Calu3 (cell line): ENCODE measurements around the gene ANKRD16. TPM values are rescaled to one million over a fixed set of nuclear protein-coding genes. Genes with fewer than 3 reads are reported as not detected.

Source experiments
- BruUV-seq: library from RNA; stranded (reverse); fragments of 400-500 nt; replicated peaks from 2 replicates; lab custom pipeline; 2021; lab: Mats Ljungman, UMichigan
- CTCF ChIA-PET: fragments of 300-600 bp; sonication (Branson Sonifier 250); formaldehyde crosslinking; loops from one replicate; lab custom pipeline; 2022; ENCODE audit warnings: antibody characterized with exemption; lab: Charles Lee
- DNase-seq: peaks from one replicate; pipeline ENCODE4 v3.0.0; 2022
- H3K27ac Mint-ChIP-seq: one replicate; pipeline ENCODE4 v1.8.0; 2022; ENCODE audit warnings: mixed read lengths; ENCODE audit not compliant: unreplicated experiment
- H3K27me3 Mint-ChIP-seq: one replicate; pipeline ENCODE4 v1.8.0; 2022; ENCODE audit warnings: mixed read lengths; ENCODE audit not compliant: unreplicated experiment
- H3K36me3 Mint-ChIP-seq: one replicate; pipeline ENCODE4 v1.8.0; 2022; ENCODE audit warnings: mild to moderate bottlenecking, moderate library complexity, mixed read lengths; ENCODE audit not compliant: insufficient read depth, unreplicated experiment
- H3K4me1 Mint-ChIP-seq: one replicate; pipeline ENCODE4 v1.8.0; 2022; ENCODE audit warnings: mild to moderate bottlenecking, low read depth, mixed read lengths; ENCODE audit not compliant: unreplicated experiment
- H3K4me3 Mint-ChIP-seq: one replicate; pipeline ENCODE4 v1.8.0; 2022; ENCODE audit warnings: mild to moderate bottlenecking, low read depth, moderate library complexity, mixed read lengths; ENCODE audit not compliant: unreplicated experiment
- H3K9me3 Mint-ChIP-seq: one replicate; pipeline ENCODE4 v1.8.0; 2022; ENCODE audit warnings: low read depth, mixed read lengths; ENCODE audit not compliant: unreplicated experiment
- intact Hi-C: fragments of 100-400 bp; cut with micrococcal nuclease; formaldehyde crosslinking; loops from one replicate; pipeline ENCODE4 v1.10.0; 2022; ENCODE audit not compliant: unreplicated experiment
- total RNA-seq: library from RNA; stranded (reverse); gene quantifications from 2 replicates; pipeline ENCODE4 v1.2.3, GENCODE V29; 2022
- TF ChIP-seq, protein P1 (sequence below): fragments of 200-600 bp; IDR thresholded peaks from one replicate; pipeline ENCODE4 v1.8.0; 2022; ENCODE audit warnings: antibody characterized with exemption; ENCODE audit not compliant: unreplicated experiment

Gene ANKRD16
- total RNA-seq, 1 experiment from 2014 or later: 8.7 TPM

GRCh38 chr10:5927306-5927705 is 37.6 kb upstream of the ANKRD16 start:
- no peaks in the 10 kb centered on the region for H3K4me1 Mint-ChIP-seq

DNA sequence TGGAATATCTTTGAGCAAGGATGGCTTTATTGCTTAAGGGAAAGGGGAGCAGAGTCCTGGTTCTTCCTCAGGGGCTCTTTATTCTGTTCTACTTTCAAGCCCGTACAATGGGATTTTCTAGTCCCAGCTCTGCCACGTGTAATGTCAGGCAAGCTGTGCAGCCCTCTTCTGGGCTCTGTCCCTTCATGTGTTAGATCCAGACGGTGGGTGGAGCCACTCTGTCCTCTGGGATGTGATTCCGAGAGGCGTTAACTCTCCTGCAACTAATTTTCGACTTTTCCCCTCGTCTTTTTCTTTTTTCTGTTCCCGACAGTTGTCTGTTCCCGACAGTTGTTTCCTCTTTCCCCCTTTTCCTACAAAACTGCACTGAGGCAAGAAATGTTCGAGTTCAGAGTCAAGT is 35.2 kb upstream of the ANKRD16 start:
- DNase-seq: no peak
- H3K9me3 Mint-ChIP-seq: no peaks in the 10 kb centered on the region
- H3K27ac Mint-ChIP-seq: no peak overlapping the region
- no peaks in the 10 kb centered on the region for H3K27me3 Mint-ChIP-seq
- CTCF ChIA-PET: no interaction called here
- H3K36me3 Mint-ChIP-seq: peaks cover 51% of the 10 kb centered on the region
- H3K4me3 Mint-ChIP-seq: no peak overlapping the region
- no peaks in the 10 kb centered on the region for H3K4me1 Mint-ChIP-seq
- BruUV-seq: no TSS peak
- TF ChIP-seq, protein P1, sequence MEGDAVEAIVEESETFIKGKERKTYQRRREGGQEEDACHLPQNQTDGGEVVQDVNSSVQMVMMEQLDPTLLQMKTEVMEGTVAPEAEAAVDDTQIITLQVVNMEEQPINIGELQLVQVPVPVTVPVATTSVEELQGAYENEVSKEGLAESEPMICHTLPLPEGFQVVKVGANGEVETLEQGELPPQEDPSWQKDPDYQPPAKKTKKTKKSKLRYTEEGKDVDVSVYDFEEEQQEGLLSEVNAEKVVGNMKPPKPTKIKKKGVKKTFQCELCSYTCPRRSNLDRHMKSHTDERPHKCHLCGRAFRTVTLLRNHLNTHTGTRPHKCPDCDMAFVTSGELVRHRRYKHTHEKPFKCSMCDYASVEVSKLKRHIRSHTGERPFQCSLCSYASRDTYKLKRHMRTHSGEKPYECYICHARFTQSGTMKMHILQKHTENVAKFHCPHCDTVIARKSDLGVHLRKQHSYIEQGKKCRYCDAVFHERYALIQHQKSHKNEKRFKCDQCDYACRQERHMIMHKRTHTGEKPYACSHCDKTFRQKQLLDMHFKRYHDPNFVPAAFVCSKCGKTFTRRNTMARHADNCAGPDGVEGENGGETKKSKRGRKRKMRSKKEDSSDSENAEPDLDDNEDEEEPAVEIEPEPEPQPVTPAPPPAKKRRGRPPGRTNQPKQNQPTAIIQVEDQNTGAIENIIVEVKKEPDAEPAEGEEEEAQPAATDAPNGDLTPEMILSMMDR: no peak
- intact Hi-C loops: no loop called here

More at GRCh38 chr10:5927306-5927705, 37.6 kb upstream of the ANKRD16 start:
- TF ChIP-seq, protein P1: no peak
- no peaks in the 10 kb centered on the region for H3K9me3 Mint-ChIP-seq
- CTCF ChIA-PET: no interaction called here
- intact Hi-C loops: no loop called here
- no peak overlapping the region for H3K27ac Mint-ChIP-seq
- DNase-seq: no peak
- no TSS peak for BruUV-seq
- H3K36me3 Mint-ChIP-seq: peaks cover 34% of the 10 kb centered on the region
- H3K4me3 Mint-ChIP-seq: no peak overlapping the region
- H3K27me3 Mint-ChIP-seq: no peaks in the 10 kb centered on the region

DNA sequence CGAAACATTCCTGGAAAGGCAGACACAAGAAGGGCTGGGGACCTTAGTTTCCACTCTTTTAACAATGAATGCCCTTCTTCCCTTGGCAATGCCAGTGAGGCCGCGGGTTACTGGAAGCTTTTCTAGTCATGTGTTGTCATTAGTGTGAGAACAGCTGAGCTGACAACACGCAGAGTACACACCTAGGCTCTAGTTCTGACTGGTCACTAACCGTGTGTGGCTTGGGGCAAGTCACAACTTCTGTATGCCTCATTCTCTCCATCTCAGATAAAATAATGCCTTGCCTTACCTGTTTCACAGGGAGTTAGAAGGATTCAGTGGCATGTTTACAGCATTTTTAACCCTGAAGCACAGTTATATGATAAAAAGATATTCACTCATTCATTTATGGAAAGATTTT is 32.1 kb upstream of the ANKRD16 start:
- TF ChIP-seq, protein P1: no peak
- intact Hi-C loops: no loop called here
- Mint-ChIP-seq H3K36me3 (peaks cover 47% of the 10 kb centered on the region), H3K4me1 (no peaks in the 10 kb centered on the region), H3K27me3 (no peaks in the 10 kb centered on the region), H3K27ac (no peak overlapping the region), H3K9me3 (no peaks in the 10 kb centered on the region), H3K4me3 (no peak overlapping the region)
- CTCF ChIA-PET: no interaction called here
- no TSS peak for BruUV-seq
- no peak for DNase-seq

GRCh38 chr10:5919568-5919967 is 29.9 kb upstream of the ANKRD16 start:
- H3K4me1 Mint-ChIP-seq: no peaks in the 10 kb centered on the region
- H3K27me3 Mint-ChIP-seq: no peaks in the 10 kb centered on the region
- peaks cover 52% of the 10 kb centered on the region for H3K36me3 Mint-ChIP-seq
- no peaks in the 10 kb centered on the region for H3K9me3 Mint-ChIP-seq
- H3K4me3 Mint-ChIP-seq: no peak overlapping the region
- H3K27ac Mint-ChIP-seq: no peak overlapping the region
- TF ChIP-seq, protein P1: no peak
- BruUV-seq: no TSS peak
- CTCF ChIA-PET: no interaction called here
- no peak for DNase-seq
- intact Hi-C loops: no loop called here
